Endothelial cell (in vitro differentiated cells): ENCODE data around the gene PDGFC. TPM values are rescaled to one million over a fixed set of nuclear protein-coding genes. Genes with fewer than 3 reads are reported as not detected.

Source experiments
- DNase-seq: peaks from one replicate; pipeline ENCODE4 v3.0.0; 2021; ENCODE audit warnings: low spot score
- H3K27ac Mint-ChIP-seq: one replicate; pipeline ENCODE4 v1.8.0; 2021; ENCODE audit warnings: mixed read lengths, inconsistent platforms; ENCODE audit not compliant: unreplicated experiment
- H3K27me3 Mint-ChIP-seq: one replicate; pipeline ENCODE4 v1.8.0; 2021; ENCODE audit warnings: mild to moderate bottlenecking, moderate library complexity, mixed read lengths, inconsistent platforms; ENCODE audit not compliant: unreplicated experiment
- H3K36me3 Mint-ChIP-seq: one replicate; pipeline ENCODE4 v1.8.0; 2021; ENCODE audit warnings: mild to moderate bottlenecking, low read depth, mixed read lengths, inconsistent platforms; ENCODE audit not compliant: unreplicated experiment
- H3K4me1 Mint-ChIP-seq: one replicate; pipeline ENCODE4 v1.8.0; 2021; ENCODE audit warnings: mild to moderate bottlenecking, mixed read lengths, inconsistent platforms; ENCODE audit not compliant: unreplicated experiment
- H3K4me3 Mint-ChIP-seq: one replicate; pipeline ENCODE4 v1.8.0; 2021; ENCODE audit warnings: mild to moderate bottlenecking, mixed read lengths, inconsistent platforms; ENCODE audit not compliant: unreplicated experiment
- H3K9me3 Mint-ChIP-seq: one replicate; pipeline ENCODE4 v1.8.0; 2021; ENCODE audit warnings: mixed read lengths, inconsistent platforms; ENCODE audit not compliant: unreplicated experiment
- total RNA-seq: library from RNA; stranded (reverse); fragmentation: NEBNext Ultra II Directional; extraction: Animal tissue kit (Norgen Biotek cat#: 25700); gene quantifications from one replicate; pipeline ENCODE4 v1.2.1, GENCODE V29; 2021; ENCODE audit not compliant: unreplicated experiment
- TF ChIP-seq, protein P1 (sequence below): fragments of 200-600 bp; sonication (generic); IDR thresholded peaks from one replicate; pipeline ENCODE4 v1.5.0; 2021; ENCODE audit warnings: antibody characterized with exemption; ENCODE audit not compliant: unreplicated experiment

PDGFC gene
- total RNA-seq, 1 donor from 2014 or later, result 22.0 TPM

DNA sequence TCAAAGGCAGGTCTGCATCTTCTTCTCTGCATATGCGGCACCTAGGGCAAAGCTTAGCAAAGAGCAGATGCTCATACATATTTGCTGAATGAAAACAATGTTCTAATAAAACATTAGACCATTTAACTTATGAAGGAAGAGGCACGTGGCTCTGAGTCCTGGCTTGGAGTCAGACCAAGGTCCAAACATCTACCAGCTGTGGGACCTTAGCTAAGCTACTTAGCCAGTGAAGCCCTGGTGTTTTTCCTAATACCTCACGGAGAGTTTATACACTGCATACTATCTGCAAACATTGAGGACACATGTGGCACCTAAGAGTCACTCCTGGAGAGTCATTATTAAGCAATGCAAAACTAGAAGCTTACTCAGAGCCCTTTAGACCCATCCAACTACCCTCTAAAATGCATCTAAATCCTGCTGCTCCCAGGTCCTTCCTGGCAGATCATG lies 9.0 kb downstream of the PDGFC start:
- TF ChIP-seq, protein P1, sequence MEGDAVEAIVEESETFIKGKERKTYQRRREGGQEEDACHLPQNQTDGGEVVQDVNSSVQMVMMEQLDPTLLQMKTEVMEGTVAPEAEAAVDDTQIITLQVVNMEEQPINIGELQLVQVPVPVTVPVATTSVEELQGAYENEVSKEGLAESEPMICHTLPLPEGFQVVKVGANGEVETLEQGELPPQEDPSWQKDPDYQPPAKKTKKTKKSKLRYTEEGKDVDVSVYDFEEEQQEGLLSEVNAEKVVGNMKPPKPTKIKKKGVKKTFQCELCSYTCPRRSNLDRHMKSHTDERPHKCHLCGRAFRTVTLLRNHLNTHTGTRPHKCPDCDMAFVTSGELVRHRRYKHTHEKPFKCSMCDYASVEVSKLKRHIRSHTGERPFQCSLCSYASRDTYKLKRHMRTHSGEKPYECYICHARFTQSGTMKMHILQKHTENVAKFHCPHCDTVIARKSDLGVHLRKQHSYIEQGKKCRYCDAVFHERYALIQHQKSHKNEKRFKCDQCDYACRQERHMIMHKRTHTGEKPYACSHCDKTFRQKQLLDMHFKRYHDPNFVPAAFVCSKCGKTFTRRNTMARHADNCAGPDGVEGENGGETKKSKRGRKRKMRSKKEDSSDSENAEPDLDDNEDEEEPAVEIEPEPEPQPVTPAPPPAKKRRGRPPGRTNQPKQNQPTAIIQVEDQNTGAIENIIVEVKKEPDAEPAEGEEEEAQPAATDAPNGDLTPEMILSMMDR, result no peak
- DNase-seq, result no peak
- Mint-ChIP-seq H3K9me3 (no peaks in the 10 kb centered on the region), H3K4me3 (no peak overlapping the region), H3K27ac (no peak overlapping the region), H3K27me3 (peaks cover 3% of the 10 kb centered on the region), H3K36me3 (no peaks in the 10 kb centered on the region), H3K4me1 (peaks cover 42% of the 10 kb centered on the region)

DNA sequence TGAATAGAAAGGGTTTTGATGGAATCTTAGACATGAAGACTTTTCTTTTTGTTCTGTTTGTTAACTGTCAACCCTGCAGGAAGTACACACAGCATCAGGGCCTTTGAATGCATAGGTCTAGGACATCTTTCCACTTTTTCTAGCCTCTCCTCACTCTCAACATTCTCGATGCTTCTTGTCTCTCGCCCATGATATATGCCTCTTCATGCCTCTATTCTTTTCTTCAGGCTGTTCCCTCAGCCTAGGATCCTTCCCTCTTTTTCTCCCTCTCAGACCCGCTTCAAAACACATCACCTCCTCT lies 9.6 kb downstream of the PDGFC start:
- no peak overlapping the region for H3K4me3 Mint-ChIP-seq
- H3K27me3 Mint-ChIP-seq, result peaks cover 3% of the 10 kb centered on the region
- DNase-seq, result no peak
- no peaks in the 10 kb centered on the region for H3K36me3 Mint-ChIP-seq
- H3K4me1 Mint-ChIP-seq, result peaks cover 43% of the 10 kb centered on the region
- no peaks in the 10 kb centered on the region for H3K9me3 Mint-ChIP-seq
- H3K27ac Mint-ChIP-seq, result no peak overlapping the region
- TF ChIP-seq, protein P1, result no peak

DNA sequence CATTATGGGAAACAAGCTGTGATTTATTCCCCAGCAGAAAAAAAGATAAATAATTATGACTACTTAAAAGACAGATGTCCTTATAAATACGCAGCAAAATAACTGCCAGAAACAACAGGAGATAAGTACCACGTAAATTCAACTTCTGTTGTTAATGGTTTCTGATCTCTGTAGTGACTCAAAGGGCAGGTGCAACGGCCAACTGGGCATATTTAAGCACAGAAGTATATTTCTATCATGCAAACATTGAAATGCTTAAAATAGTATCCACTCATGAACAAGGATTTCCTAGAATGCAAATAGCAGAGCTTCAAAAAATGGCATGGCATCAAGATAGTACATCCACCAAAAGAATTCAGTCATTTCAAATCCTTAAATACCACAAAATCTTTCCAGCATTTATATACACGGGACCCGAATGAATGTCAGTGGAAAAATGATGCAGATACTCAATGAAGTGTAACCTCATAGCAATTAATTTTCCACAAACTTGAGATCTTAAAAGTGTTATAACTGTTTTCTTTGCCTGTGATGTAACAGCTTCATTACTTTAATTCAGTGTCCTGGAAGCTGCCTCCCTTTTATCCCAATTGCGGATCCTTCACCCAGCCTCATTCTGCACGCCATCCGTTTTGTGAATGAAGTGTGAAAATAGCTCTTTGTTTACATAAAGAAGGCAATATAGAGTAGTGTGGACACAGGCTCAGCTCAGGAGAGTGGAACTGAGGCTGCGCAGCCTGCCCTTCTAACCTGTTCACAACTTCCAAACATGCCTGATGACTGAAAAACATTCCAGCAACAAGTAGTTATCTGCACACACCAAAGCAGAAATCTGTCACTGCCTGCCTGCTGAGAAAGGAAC lies 10.2 kb downstream of the PDGFC start:
- Mint-ChIP-seq H3K27me3 (peaks cover 3% of the 10 kb centered on the region), H3K9me3 (no peaks in the 10 kb centered on the region), H3K27ac (no peak overlapping the region), H3K36me3 (no peaks in the 10 kb centered on the region), H3K4me3 (no peak overlapping the region), H3K4me1 (peaks cover 40% of the 10 kb centered on the region)
- TF ChIP-seq, protein P1, result no peak
- DNase-seq, result no peak

DNA sequence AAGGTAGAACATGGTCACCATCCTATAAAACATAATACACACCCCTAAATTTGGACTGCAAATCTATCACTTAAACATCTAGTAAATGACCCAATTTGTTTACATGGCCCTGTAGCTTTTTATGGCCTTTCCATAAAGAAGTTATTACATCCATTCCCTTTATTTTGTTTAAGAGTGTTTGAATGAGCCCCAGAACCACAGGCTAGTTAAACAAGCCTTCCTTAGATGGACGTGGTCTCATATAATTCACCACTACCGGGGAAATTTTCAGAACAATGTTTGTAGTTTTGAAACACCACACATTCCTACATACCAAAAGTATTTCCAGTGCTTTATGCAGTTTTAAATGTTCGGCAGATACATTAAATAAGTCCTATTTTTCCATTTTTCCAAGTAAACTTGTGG lies 12.3 kb downstream of the PDGFC start:
- no peak for DNase-seq
- H3K9me3 Mint-ChIP-seq, result no peaks in the 10 kb centered on the region
- no peak overlapping the region for H3K27ac Mint-ChIP-seq
- peaks cover 3% of the 10 kb centered on the region for H3K27me3 Mint-ChIP-seq
- peaks cover 46% of the 10 kb centered on the region for H3K4me1 Mint-ChIP-seq
- no peaks in the 10 kb centered on the region for H3K36me3 Mint-ChIP-seq
- H3K4me3 Mint-ChIP-seq, result no peak overlapping the region
- TF ChIP-seq, protein P1, result no peak

DNA sequence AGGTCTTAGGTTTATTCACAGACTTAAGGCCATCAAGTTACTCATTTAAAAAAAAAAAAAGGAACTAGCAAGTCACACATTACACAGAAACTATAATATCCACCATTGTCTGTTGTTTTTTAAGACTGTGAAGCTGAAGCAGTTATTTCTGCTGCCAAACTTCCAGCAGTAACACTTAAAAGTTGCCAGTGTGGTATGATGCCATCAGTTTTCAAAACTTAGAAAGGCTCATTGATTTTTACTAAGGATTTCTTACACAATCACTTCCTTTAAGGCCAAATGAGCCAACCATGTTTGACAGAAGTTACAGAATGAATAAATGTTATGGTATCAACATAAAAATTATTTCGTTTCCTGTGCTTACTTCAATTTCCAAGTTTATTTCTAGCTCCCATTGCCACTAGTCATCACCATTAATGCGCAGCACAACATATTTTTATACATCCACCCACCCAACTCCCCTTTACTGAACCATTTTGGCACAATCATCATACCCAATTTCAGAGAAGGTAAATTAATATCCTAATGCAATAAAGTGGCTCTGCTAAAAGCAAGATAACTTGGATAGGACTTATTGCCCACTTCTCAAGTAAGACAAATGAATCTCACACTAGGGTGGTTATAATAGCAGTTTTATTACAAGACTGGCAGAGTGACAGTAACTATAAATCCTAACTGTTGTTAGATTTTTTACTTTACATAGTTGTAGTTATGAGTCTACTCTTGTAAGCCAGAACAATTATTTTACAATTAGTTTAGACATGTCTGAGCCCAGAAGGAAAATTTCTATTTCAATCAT lies 13.1 kb downstream of the PDGFC start:
- H3K36me3 Mint-ChIP-seq, result no peaks in the 10 kb centered on the region
- peaks cover 3% of the 10 kb centered on the region for H3K27me3 Mint-ChIP-seq
- TF ChIP-seq, protein P1, result no peak
- H3K27ac Mint-ChIP-seq, result peak overlapping the region; percentile 84
- no peak overlapping the region for H3K4me3 Mint-ChIP-seq
- H3K9me3 Mint-ChIP-seq, result no peaks in the 10 kb centered on the region
- no peak for DNase-seq
- peaks cover 46% of the 10 kb centered on the region for H3K4me1 Mint-ChIP-seq
